HG03342 (cell line): ENCODE measurements around the gene SKI.
"Not testable (repeated sequence)": the region's sequence is repeated elsewhere in the genome, so short reads cannot be mapped to it uniquely, and the experiment has no call there.

ENCODE experiments used
- ATAC-seq: cut with Tn5 transposase; IDR thresholded peaks from one replicate; pipeline ENCODE4 v1.9.1; 2021; ENCODE audit warnings: mild to moderate bottlenecking, moderate library complexity; ENCODE audit not compliant: unreplicated experiment

SKI gene

GRCh38 chr1:2258996-2259395 lies 30.9 kb downstream of the SKI start:
- ATAC-seq, result no peak

GRCh38 chr1:2259668-2260402 lies 31.7 kb downstream of the SKI start:
- ATAC-seq, result no peak

- not testable (repeated sequence) for ATAC-seq
These were observed 32.4 kb downstream of the SKI start for GRCh38 chr1:2260470-2260869.

GRCh38 chr1:2260917-2261316 lies 32.8 kb downstream of the SKI start:
- no peak for ATAC-seq

- ATAC-seq, result not testable (repeated sequence)
These were observed 33.6 kb downstream of the SKI start for GRCh38 chr1:2261476-2262395.

- ATAC-seq, result no peak
These were observed 38.3 kb downstream of the SKI start for GRCh38 chr1:2266301-2266975.

- no peak for ATAC-seq
These were observed 39.1 kb downstream of the SKI start for GRCh38 chr1:2267051-2267830.

- no peak for ATAC-seq
These were observed 39.7 kb downstream of the SKI start for GRCh38 chr1:2267862-2268261.

GRCh38 chr1:2268285-2269056 lies 40.4 kb downstream of the SKI start:
- ATAC-seq, result no peak

- no peak for ATAC-seq
These were observed 41.2 kb downstream of the SKI start for GRCh38 chr1:2269193-2269921.

GRCh38 chr1:2269922-2270259 lies 41.8 kb downstream of the SKI start:
- no peak for ATAC-seq

GRCh38 chr1:2270260-2271100 lies 42.4 kb downstream of the SKI start:
- no peak for ATAC-seq

GRCh38 chr1:2271211-2271721 lies 43.1 kb downstream of the SKI start:
- ATAC-seq, result no peak

- ATAC-seq, result no peak
These were observed 43.9 kb downstream of the SKI start for GRCh38 chr1:2271841-2272655.

- no peak for ATAC-seq
These were observed 44.7 kb downstream of the SKI start for GRCh38 chr1:2272686-2273400.

- no peak for ATAC-seq
These were observed 45.4 kb downstream of the SKI start for GRCh38 chr1:2273401-2274090.
